HL-60 (cell line): ENCODE results near the gene CERT1.

Experiments used
- CTCF ChIP-seq: IDR thresholded peaks from one replicate; pipeline ENCODE4 v1.5.1; 2011; ENCODE audit warnings: low read length, control low read depth, inconsistent platforms; ENCODE audit not compliant: insufficient read depth
- GABPA ChIP-seq: IDR thresholded peaks from 2 replicates; pipeline ENCODE4 v1.6.1; 2012; ENCODE audit warnings: low read depth

GRCh38 chr5:75514323-75514722 lies 2.9 kb upstream of the CERT1 start:
- no peak for TF ChIP-seq CTCF
- no peak for TF ChIP-seq GABPA
